Measurements from ENCODE around the gene CTNNAL1.

GRCh38 chr9:108951578-108951977, 61.7 kb downstream of the CTNNAL1 start:
- no peak for TF ChIP-seq CTCF (IDR thresholded peaks at IDR 0.05)
- TF ChIP-seq POLR2A (IDR thresholded peaks at IDR 0.05): no peak

All from right lobe of liver (tissue), 4 donors.